NCI-H1930 (cell line): ENCODE results near the gene CT45A3.
"Not testable (repeated sequence)": the region's sequence is repeated elsewhere in the genome, so short reads cannot be mapped to it uniquely, and the experiment has no call there.

Experiments used
- DNase-seq, 2 experiments: peaks; one replicate each; lab custom pipeline; 2025; lab: John Stamatoyannopoulos, UW

Gene CT45A3, protein sequence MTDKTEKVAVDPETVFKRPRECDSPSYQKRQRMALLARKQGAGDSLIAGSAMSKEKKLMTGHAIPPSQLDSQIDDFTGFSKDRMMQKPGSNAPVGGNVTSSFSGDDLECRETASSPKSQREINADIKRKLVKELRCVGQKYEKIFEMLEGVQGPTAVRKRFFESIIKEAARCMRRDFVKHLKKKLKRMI

DNA sequence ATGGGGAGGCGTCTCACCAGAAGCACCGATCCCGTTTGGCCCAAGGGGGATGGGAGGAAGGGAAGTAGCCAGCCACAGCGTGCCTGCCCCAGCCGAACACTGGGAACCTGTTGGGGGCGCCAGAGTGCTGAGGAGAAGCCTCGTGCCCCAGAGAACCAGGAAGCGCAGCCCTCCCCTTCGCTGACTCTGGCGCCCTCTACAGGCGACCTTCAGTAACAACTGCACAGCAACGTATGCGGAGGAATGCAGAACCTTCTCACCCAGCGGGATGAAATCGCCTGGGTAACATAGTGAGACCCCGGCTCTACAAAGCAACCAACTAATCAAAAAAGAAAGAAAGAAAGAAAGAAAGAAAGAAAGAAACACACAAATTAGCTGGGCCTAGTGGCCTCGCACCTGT lies at the start of gene CT45A3:
CT45A3 (minus strand) TSS at position 101 of the 400 bp plus-strand sequence. CDS start 3,747 bp downstream, outside the sequence.
- not testable (repeated sequence) for DNase-seq

DNA sequence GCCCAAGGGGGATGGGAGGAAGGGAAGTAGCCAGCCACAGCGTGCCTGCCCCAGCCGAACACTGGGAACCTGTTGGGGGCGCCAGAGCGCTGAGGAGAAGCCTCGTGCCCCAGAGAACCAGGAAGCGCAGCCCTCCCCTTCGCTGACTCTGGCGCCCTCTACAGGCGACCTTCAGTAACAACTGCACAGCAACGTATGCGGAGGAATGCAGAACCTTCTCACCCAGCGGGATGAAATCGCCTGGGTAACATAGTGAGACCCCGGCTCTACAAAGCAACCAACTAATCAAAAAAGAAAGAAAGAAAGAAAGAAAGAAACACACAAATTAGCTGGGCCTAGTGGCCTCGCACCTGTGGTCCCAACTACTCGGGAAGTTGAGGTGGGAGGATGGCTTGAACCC lies 34.7 kb upstream of the CT45A3 start, which contains the start of gene CT45A6:
CT45A6 (minus strand) TSS at position 101 of the 400 bp plus-strand sequence. CDS start 3,794 bp downstream, outside the sequence.
- DNase-seq = not testable (repeated sequence)

DNA sequence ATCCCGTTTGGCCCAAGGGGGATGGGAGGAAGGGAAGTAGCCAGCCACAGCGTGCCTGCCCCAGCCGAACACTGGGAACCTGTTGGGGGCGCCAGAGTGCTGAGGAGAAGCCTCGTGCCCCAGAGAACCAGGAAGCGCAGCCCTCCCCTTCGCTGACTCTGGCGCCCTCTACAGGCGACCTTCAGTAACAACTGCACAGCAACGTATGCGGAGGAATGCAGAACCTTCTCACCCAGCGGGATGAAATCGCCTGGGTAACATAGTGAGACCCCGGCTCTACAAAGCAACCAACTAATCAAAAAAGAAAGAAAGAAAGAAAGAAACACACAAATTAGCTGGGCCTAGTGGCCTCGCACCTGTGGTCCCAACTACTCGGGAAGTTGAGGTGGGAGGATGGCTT lies 17.4 kb upstream of the CT45A3 start, which contains the start of gene CT45A5:
CT45A5 (minus strand) TSS at position 101 of the 400 bp plus-strand sequence. CDS start 3,774 bp downstream, outside the sequence.
- DNase-seq = not testable (repeated sequence)

DNA sequence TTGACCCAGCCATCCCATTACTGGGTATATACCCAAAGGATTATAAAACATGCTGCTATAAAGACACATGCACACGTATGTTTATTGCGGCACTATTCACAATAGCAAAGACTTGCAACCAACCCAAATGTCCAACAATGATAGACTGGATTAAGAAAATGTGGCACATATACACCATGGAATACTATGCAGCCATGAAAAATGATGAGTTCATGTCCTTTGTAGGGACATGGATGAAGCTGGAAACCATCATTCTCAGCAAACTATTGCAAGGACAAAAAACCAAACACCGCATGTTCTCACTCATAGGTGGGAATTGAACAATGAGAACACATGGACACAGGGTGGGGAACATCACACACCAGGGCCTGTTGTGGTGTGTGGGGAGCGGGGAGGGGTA lies 23.3 kb downstream of the CT45A3 start:
- not testable (repeated sequence) for DNase-seq

DNA sequence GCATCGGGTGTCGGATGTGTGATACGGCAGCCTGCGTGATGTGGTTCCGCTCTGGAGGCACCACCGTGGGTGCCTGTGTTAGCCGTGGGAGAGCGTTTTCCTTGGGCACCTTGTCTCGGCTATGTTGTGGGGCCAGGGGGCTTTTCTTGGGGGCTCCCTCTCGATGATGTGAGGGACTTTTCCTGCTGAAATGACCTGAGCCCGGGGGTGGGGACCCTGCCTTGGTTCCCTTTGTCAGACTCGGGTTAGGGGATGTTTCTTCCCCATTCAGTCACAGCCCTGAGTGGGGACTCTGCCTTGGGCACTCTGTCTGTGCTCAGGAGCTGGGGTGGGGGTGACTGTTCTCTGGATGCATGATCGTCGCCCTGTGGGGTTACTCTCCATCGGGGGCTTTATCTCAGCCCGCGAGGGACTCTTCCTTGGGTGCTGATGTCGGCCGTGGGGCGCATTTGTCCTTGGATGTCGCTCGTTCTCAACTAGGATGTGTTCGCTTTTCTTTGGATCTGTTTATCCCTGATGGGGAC lies 26.7 kb downstream of the CT45A3 start:
- no peak for DNase-seq

DNA sequence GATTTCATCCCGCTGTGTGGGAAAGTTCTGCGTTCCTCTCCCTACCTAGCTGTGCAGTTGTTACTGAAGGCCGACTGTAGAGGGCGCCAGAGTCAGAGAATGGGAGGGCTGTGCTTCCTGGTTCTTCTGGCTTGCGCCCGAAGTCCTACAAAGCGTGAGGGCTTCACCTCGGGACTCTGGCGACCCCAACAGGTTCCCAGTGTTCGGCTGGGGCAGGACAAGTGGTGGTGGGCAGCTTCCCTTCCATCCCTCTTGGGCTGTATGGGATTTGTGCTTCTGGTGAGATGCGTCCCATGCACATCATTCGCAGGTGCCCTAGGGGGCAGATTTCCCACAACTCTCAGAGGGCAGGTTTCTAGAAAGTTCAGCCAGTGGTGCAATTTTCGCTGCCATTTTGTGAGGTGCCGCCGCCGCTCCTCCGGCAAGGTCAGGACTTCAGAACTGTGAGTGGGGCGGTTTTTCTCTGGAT lies 27.3 kb downstream of the CT45A3 start:
- no peak for DNase-seq

DNA sequence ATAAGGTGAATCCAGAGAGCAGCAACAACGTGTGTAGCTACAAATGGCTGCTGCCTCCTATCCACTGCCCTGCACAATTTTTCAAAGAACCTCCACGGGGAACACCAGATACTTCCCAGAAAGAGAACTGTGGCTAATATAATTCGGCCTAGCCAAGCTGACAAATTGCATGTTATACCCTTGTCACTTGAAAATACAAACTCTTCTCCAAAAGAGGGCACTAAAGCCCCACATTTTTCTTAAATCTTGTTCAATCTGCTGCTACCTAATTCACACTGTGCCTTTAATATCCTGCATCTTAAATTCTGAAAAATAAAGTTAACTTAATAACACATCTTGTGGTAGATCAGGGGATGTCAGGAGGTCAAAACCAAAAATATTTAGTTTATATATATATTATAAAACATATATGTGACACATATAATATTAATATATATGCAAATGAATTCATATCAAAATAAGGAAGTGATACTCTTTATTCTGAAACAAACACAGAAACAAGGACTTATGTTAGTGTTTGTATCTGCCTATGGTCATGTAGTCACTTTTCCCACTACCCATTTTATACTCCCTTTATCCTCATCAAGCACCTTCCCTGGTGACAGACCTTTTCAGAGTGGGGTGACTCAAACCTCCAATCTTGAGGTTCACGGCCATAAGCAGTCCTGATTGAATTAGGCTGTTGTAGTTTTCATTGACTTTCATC lies 30.5 kb downstream of the CT45A3 start:
- DNase-seq = no peak

DNA sequence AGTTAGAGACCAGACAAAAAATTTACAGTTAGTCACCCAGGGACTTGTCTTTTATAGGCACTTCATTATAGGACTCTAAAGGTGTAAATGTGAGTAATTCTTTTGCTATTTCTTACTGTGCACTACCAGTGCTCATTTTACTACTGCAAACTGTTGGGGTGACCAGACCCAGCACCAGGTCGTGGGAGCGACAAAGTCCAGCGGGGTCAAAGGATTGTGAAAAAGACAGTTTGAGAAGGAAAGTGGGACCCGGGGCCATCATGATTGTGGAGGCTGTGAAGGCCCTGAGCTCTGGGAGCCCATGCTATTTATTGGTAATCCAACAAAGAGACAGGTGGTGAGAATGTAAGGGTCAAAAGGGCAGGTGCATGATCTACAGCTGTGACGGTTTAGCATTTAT lies 33.3 kb downstream of the CT45A3 start:
- not testable (repeated sequence) for DNase-seq

DNA sequence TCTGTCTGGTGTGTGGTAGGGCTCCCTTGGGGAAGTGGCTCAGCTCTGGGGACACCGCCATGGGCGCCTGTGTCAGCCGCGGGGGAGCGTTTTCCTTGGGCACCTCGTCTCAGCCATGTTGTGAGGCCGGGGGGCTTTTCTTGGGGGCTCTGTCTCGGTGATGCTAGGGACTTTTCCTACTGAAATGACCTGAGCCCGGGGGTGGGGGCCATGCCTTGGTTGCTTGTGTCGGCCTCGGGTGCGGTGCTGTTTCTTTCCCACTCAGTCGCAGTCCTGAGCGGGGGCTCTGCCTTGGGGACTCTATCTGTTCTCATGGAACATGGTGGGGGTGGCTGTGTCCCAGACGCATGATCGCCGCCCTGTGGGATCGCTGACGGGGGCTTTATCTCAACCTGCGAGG lies 54.2 kb downstream of the CT45A3 start:
- no peak for DNase-seq

DNA sequence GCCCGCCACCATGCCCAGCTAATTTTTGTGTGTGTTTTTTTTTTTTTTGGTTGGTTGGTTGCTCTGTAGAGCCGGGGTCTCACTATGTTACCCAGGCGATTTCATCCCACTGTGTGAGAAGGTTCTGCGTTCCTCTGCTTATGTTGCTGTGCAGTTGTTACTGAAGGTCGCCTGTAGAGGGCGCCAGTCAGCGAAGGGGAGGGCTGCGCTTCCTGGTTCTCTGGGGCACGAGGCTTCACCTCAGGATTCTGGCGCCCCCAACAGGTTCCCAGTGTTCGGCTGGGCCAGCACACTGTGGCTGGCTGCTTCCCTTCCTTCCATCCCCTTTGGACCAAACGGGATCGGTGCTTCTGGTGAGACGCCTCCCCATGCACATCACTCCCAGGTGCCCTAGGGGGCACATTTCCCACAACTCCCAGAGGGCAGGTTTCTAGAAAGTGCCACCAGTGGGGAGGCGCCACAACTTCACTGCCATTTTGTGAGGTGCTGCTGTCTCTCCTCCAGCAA lies 54.8 kb downstream of the CT45A3 start, which contains the start of gene CT45A1:
CT45A1 (plus strand) TSS at position 457 of the 507 bp plus-strand sequence. CDS start 5,302 bp downstream, outside the sequence.
- DNase-seq = peak; percentile 61 to 78
